Stimulated activated CD4-positive, alpha-beta T cell treated with anti-CD3 and anti-CD28 coated beads, Interleukin-12 subunit alpha, Interleukin-12 subunit beta, amount 100 ng/mL, for 48 hours (primary cell): ENCODE measurements around the gene TAF1B.

ENCODE experiments used
- DNase-seq, 3 donors: peaks; one replicate each; pipeline ENCODE4 v3.0.0-alpha.2; 2020; ENCODE audit warnings: low read depth in 2 of 3, low spot score in 1 of 3

The TAF1B gene

GRCh38 chr2:9807555-9808305 lies 35.5 kb upstream of the TAF1B start:
- no peak for DNase-seq

- DNase-seq = no peak
Observed at GRCh38 chr2:9808334-9809063, 34.8 kb upstream of the TAF1B start.

GRCh38 chr2:9809064-9809356 lies 34.3 kb upstream of the TAF1B start:
- DNase-seq = no peak

- no peak for DNase-seq
Observed at GRCh38 chr2:9809448-9810088, 33.7 kb upstream of the TAF1B start.

GRCh38 chr2:9811216-9811615 lies 32.1 kb upstream of the TAF1B start:
- DNase-seq = no peak

- DNase-seq = no peak
Observed at GRCh38 chr2:9811679-9812511, 31.4 kb upstream of the TAF1B start.

- no peak for DNase-seq
Observed at GRCh38 chr2:9812945-9813311, 30.3 kb upstream of the TAF1B start.

GRCh38 chr2:9813312-9814128 lies 29.8 kb upstream of the TAF1B start:
- DNase-seq = peak; percentile 50 to 69 (median 69)

GRCh38 chr2:9814129-9814868 lies 29.0 kb upstream of the TAF1B start:
- DNase-seq = no peak

GRCh38 chr2:9815076-9815475 lies 28.2 kb upstream of the TAF1B start:
- DNase-seq = no peak

GRCh38 chr2:9815844-9816279 lies 27.4 kb upstream of the TAF1B start:
- no peak for DNase-seq

- no peak for DNase-seq
Observed at GRCh38 chr2:9818097-9818496, 25.2 kb upstream of the TAF1B start.

- no peak for DNase-seq
Observed at GRCh38 chr2:9819551-9819950, 23.7 kb upstream of the TAF1B start.

- no peak for DNase-seq
Observed at GRCh38 chr2:9820020-9820973, 23.0 kb upstream of the TAF1B start.

GRCh38 chr2:9821805-9822445 lies 21.3 kb upstream of the TAF1B start:
- no peak for DNase-seq

GRCh38 chr2:9824441-9824840 lies 18.8 kb upstream of the TAF1B start:
- DNase-seq = no peak

- DNase-seq = no peak
Observed at GRCh38 chr2:9824956-9825720, 18.1 kb upstream of the TAF1B start.

- DNase-seq = no peak
Observed at GRCh38 chr2:9826208-9826607, 17.1 kb upstream of the TAF1B start.
